ENCODE results near the gene ARHGAP33. TPM values are rescaled to one million over a fixed set of nuclear protein-coding genes. Genes with fewer than 3 reads are reported as not detected.

The ARHGAP33 gene
- total and polyA plus RNA-seq, 2 of the 8 experiments (the other 6 are each of a cell fraction or from before 2014, with no cell fraction given) = 6.5 to 25.2 TPM

GRCh38 chr19:35727956-35728706 is 47.2 kb upstream of the ARHGAP33 start:
- Histone ChIP-seq H3K23me2 (ENCODE audit: low read depth, low read length) (no peaks in the 10 kb centered on the region), H3K4me1 (replicated peaks in 1 of 4; ENCODE audit: control insufficient read depth in 3 of 4, insufficient read depth in 4 of 4, low read length in 3 of 4) (no peaks in the 10 kb centered on the region), H2BK5ac (ENCODE audit: low read depth, low read length) (no peak overlapping the region), H3K9ac (replicated peaks in 1 of 4; ENCODE audit: extremely low read depth in 1 of 4, low read depth in 3 of 4, low read length in 3 of 4) (no peak overlapping the region), H2BK12ac (ENCODE audit: low read depth, low read length) (no peak overlapping the region), H3K23ac (ENCODE audit: insufficient read length) (no peak overlapping the region), H2BK20ac (ENCODE audit: low read length) (no peak overlapping the region), H4K5ac (ENCODE audit: insufficient read length, low read depth, low read length) (no peak overlapping the region), H3K18ac (ENCODE audit: extremely low read depth, low read length) (no peak overlapping the region), H2AK5ac (ENCODE audit: low read depth, low read length) (no peak overlapping the region), H3K9me3 (ENCODE audit: insufficient read depth in 2 of 2, low read depth in 1 of 2, low read length in 1 of 2) (no peaks in the 10 kb centered on the region), H2AFZ (ENCODE audit: low read length) (no peak overlapping the region), H2BK120ac (replicated peaks; ENCODE audit: low read depth, low read length) (no peak overlapping the region), H2BK15ac (ENCODE audit: low read length) (no peak overlapping the region), H3K36me3 (ENCODE audit: control insufficient read depth in 2 of 4, insufficient read depth in 4 of 4, low read length in 3 of 4) (peaks cover 40 to 80% (median 76%) of the 10 kb centered on the region in 4 experiments), H3K79me2 (ENCODE audit: control insufficient read depth in 1 of 2, insufficient read depth in 2 of 2, low read length in 2 of 2) (no peaks in the 10 kb centered on the region), H4K20me1 (replicated peaks in 1 of 2; ENCODE audit: control insufficient read depth in 1 of 2, insufficient read depth in 2 of 2, low read length in 2 of 2) (peaks cover 12 to 18% of the 10 kb centered on the region in 2 experiments), H3K27me3 (replicated peaks in 1 of 4; ENCODE audit: control insufficient read depth in 3 of 4, extremely low read depth in 1 of 4, insufficient read depth in 3 of 4, low read length in 3 of 4) (no peaks in the 10 kb centered on the region), H3K79me1 (ENCODE audit: low read depth, low read length) (no peaks in the 10 kb centered on the region), H3K56ac (replicated peaks; ENCODE audit: insufficient read length, low read depth, low read length) (no peak overlapping the region), H3K4me2 (ENCODE audit: insufficient read depth in 1 of 2, low read depth in 2 of 2, low read length in 2 of 2) (no peak overlapping the region), H4K8ac (ENCODE audit: extremely low read depth, insufficient read depth, low read length) (no peak overlapping the region), H3K4me3 (ENCODE audit: extremely low read depth in 1 of 4, insufficient read depth in 2 of 4, low read depth in 3 of 4, low read length in 4 of 4) (no peak overlapping the region), H3K14ac (ENCODE audit: insufficient read length) (no peak overlapping the region), H3K27ac (ENCODE audit: low read depth, low read length) (no peak overlapping the region), H3K4ac (replicated peaks; ENCODE audit: insufficient read length, low read depth, low read length) (no peak overlapping the region), H4K91ac (replicated peaks; ENCODE audit: insufficient read length, low read length) (no peak overlapping the region)
- POLR2A ChIA-PET (ENCODE audit: partially characterized antibody) = interaction anchor here (1.3 to 6.1 kb wide), 5 partner anchors 8 to 18 kb away, joined by 3 to 39 read pairs (median 12); partner anchors contain the start of genes KMT2B, PSENEN and U2AF1L4
- no peak for TF ChIP-seq SUZ12 (IDR thresholded peaks at IDR 0.05; ENCODE audit: low read length)
- no peak for TF ChIP-seq TBP (IDR thresholded peaks at IDR 0.05; ENCODE audit: low read depth, low read length)
- WGBS, 2 experiments (ENCODE audit: extremely low coverage in 1 of 2, insufficient coverage in 1 of 2, insufficient read length in 1 of 2, insufficient replicate concordance in 2 of 2, low coverage in 1 of 2, low lambda C conversion rate in 2 of 2, missing lambda C conversion rate in 1 of 2) = 90% methylated on average over 16 of the region's 19 CpGs; no CpG with 5 or more reads in 1 of the 2 experiments
- DNase-seq (ENCODE audit: low read depth in 1 of 2, low spot score in 2 of 2) (no peak), FAIRE-seq (no peak)
- CTCF ChIA-PET (ENCODE audit: partially characterized antibody) = interaction anchor here (1.1 to 11.8 kb wide), 2 partner anchors 10 to 14 kb away, joined by 3 to 80 read pairs; partner anchors contain the start of gene IGFLR1
